ENCODE results near the gene S100A14.

S100A14 gene

DNA sequence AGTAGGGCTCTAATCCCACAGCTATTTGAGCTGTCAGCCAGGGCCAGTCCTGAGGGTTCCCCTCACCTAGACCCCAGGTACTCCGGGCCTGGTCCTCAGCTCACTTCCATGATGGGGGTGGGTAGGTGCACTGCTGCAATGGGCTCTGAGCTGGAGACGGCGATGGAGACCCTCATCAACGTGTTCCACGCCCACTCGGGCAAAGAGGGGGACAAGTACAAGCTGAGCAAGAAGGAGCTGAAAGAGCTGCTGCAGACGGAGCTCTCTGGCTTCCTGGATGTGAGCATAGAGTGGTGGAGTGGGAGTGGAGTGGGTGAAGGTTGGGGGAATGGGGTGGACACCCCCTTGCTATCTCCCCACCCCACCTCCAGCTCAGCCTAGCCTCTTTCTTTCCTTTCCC is 14.3 kb upstream of the S100A14 start:
- Mint-ChIP-seq H3K4me3 (no peak overlapping the region), H3K36me3 (ENCODE audit: low read depth) (peaks cover 6% of the 10 kb centered on the region), H3K27ac (no peak overlapping the region), H3K9me3 (no peaks in the 10 kb centered on the region), H3K27me3 (ENCODE audit: low read depth) (no peaks in the 10 kb centered on the region), H3K4me1 (ENCODE audit: low read depth) (peaks cover 12% of the 10 kb centered on the region)

DNA sequence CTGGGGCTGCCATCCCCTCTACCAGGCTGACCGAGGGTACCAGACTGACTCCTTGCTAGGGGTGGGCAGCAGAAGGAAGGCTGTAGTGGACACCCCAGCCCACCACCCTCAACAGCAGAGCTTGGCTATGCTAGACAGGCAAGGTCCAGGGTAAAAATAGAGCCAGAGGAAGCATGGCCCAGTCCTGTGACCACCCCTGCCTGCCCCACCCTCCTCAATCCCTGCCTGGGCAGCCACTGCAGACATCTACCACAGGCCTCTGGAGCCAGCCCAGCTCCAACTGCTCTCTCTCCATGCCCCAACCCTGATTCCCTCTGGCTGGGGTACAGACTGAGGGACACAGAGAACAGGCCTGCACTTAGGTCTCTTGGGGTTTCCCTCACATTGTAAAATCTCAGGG is 13.8 kb upstream of the S100A14 start:
- Mint-ChIP-seq H3K4me1 (ENCODE audit: low read depth) (peaks cover 12% of the 10 kb centered on the region), H3K4me3 (no peak overlapping the region), H3K36me3 (ENCODE audit: low read depth) (peaks cover 6% of the 10 kb centered on the region), H3K27ac (no peak overlapping the region), H3K27me3 (ENCODE audit: low read depth) (no peaks in the 10 kb centered on the region), H3K9me3 (no peaks in the 10 kb centered on the region)

- Mint-ChIP-seq H3K9me3 (no peaks in the 10 kb centered on the region), H3K4me1 (ENCODE audit: low read depth) (peaks cover 12% of the 10 kb centered on the region), H3K27me3 (ENCODE audit: low read depth) (no peaks in the 10 kb centered on the region), H3K4me3 (no peak overlapping the region), H3K27ac (no peak overlapping the region), H3K36me3 (ENCODE audit: low read depth) (peaks cover 2% of the 10 kb centered on the region)
Observed at GRCh38 chr1:153629343-153629665, 13.2 kb upstream of the S100A14 start.

DNA sequence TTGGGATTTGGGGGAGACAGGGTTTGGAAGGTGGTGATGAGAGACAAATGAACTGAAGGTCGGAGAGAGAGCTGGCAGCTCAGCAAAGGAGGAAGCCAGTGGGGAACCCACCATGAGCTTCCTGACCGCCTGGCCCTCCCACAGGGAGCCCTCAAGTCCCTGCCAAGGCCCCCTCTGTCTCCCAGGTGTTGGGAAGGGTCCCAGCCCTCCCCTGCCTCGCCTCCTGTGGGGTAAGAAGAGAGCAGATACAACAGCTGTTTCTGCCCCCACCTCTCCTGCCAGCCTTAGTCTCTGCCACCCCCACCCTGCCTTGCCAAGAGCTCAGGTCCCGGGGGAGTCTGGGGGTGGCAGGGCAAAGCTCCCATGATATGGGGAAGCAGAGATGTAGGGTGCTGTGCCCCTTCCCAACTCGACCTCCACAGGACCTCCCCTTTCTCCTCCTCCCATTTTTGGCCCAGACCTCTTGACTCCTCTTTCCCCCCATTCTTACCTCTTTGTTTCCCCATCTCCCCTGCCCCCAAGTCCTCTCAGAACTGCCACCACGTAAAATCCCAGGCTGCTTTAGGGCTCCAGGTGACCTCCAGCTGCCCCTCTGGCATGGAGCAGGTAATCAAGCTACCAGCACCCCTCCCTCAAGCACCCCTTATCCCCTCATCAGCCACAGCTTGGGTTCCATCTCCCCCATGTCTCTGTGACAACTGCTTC is 12.7 kb upstream of the S100A14 start:
- Mint-ChIP-seq H3K27ac (no peak overlapping the region), H3K4me1 (ENCODE audit: low read depth) (peaks cover 12% of the 10 kb centered on the region)

GRCh38 chr1:153627715-153628626 is 11.8 kb upstream of the S100A14 start, which contains the start of gene S100A1:
S100A1 (plus strand) TSS chr1:153628434; CDS start chr1:153630522, 2,088 bp downstream.
- no peaks in the 10 kb centered on the region for H3K9me3 Mint-ChIP-seq
- no peak within 1 kb of the TSS for H3K4me3 Mint-ChIP-seq
- peaks cover 8% of the 10 kb centered on the region for H3K4me1 Mint-ChIP-seq (ENCODE audit: low read depth)

More for the DNA sequence above, 12.7 kb upstream of the S100A14 start:
- Mint-ChIP-seq H3K4me3 (no peak overlapping the region), H3K36me3 (ENCODE audit: low read depth) (no peaks in the 10 kb centered on the region), H3K27me3 (ENCODE audit: low read depth) (no peaks in the 10 kb centered on the region), H3K9me3 (no peaks in the 10 kb centered on the region)

GRCh38 chr1:153626904-153627714 is 11.0 kb upstream of the S100A14 start, which contains the start of gene S100A13:
S100A13 (minus strand) TSS chr1:153627505; CDS start chr1:153626472, 1,033 bp downstream.
- H3K9me3 Mint-ChIP-seq: no peaks in the 10 kb centered on the region
- no peak within 1 kb of the TSS for H3K27ac Mint-ChIP-seq
- no peaks in the 10 kb centered on the region for H3K36me3 Mint-ChIP-seq (ENCODE audit: low read depth)
- H3K4me3 Mint-ChIP-seq: no peak within 1 kb of the TSS
- H3K27me3 Mint-ChIP-seq (ENCODE audit: low read depth): no peaks in the 10 kb centered on the region
- peaks cover 4% of the 10 kb centered on the region for H3K4me1 Mint-ChIP-seq (ENCODE audit: low read depth)

More at GRCh38 chr1:153627715-153628626, 11.8 kb upstream of the S100A14 start, which contains the start of gene S100A1:
- Mint-ChIP-seq H3K36me3 (ENCODE audit: low read depth) (no peaks in the 10 kb centered on the region), H3K27me3 (ENCODE audit: low read depth) (no peaks in the 10 kb centered on the region), H3K27ac (no peak within 1 kb of the TSS)

DNA sequence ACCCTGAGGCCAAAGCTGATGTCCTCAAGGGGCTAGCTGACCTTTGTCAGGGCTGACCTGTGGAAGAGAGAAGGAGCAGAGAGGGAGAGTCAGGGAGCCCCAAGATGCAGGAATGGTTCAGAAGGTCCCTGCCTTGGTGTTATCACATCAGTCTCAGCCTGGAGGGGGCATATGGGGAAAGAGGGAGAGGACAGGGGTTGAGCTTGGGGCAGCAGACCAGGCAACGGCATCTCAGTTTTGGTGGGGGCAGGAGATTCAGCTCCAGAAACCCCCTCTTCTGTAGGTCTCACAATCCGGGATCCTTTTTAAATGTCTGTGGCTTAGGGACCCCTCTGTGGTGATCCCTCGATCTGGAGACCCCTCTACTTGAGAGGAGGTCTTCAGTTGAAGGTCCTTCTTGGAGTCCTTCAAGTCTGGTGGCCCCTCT is 10.4 kb upstream of the S100A14 start:
- Mint-ChIP-seq H3K9me3 (no peaks in the 10 kb centered on the region), H3K4me3 (no peak overlapping the region), H3K27ac (no peak overlapping the region), H3K27me3 (ENCODE audit: low read depth) (no peaks in the 10 kb centered on the region), H3K4me1 (ENCODE audit: low read depth) (peaks cover 2% of the 10 kb centered on the region), H3K36me3 (ENCODE audit: low read depth) (no peaks in the 10 kb centered on the region)

DNA sequence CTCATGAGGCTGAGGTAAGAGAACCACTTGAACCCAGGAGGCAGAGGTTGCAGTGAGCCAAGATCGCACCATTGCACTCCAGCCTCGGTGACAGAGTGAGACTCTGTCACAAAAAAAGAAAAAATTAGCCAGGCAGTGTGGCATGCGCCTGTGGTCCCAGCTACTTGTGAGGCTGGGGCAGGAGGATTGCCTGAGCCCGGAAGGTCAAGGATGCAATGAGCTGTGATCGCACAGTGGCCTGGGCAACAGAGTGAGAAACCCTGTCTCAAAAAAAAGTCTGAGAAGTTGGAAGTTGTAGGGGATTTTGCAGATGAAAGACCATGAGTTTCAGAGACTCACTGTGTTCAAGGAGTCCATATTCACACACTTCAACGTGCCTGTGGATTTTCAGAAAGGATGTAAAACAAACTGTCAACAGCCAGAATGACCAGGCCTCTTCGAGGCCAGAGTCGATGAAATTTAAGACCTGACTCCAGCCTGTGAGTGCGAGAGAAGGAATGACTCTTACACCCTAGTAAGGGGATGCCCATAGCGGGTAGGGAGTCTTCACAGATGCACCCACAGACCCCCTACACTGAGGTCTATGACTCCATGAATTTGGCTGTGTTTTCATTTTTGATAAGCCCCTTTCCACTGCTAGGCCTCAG is 9.0 kb upstream of the S100A14 start:
- H3K4me3 Mint-ChIP-seq: no peak overlapping the region
- no peaks in the 10 kb centered on the region for H3K27me3 Mint-ChIP-seq (ENCODE audit: low read depth)
- no peaks in the 10 kb centered on the region for H3K4me1 Mint-ChIP-seq (ENCODE audit: low read depth)
- H3K9me3 Mint-ChIP-seq: no peaks in the 10 kb centered on the region
- H3K27ac Mint-ChIP-seq: no peak overlapping the region
- H3K36me3 Mint-ChIP-seq (ENCODE audit: low read depth): no peaks in the 10 kb centered on the region

GRCh38 chr1:153623101-153623500 is 7.0 kb upstream of the S100A14 start:
- Mint-ChIP-seq H3K4me3 (no peak overlapping the region), H3K4me1 (ENCODE audit: low read depth) (no peaks in the 10 kb centered on the region)

GRCh38 chr1:153619171-153619570 is 3.0 kb upstream of the S100A14 start:
- Mint-ChIP-seq H3K9me3 (no peaks in the 10 kb centered on the region), H3K36me3 (ENCODE audit: low read depth) (no peaks in the 10 kb centered on the region), H3K4me3 (no peak overlapping the region), H3K27me3 (ENCODE audit: low read depth) (no peaks in the 10 kb centered on the region), H3K4me1 (ENCODE audit: low read depth) (peaks cover 5% of the 10 kb centered on the region), H3K27ac (no peak overlapping the region)

More at GRCh38 chr1:153623101-153623500, 7.0 kb upstream of the S100A14 start:
- no peaks in the 10 kb centered on the region for H3K36me3 Mint-ChIP-seq (ENCODE audit: low read depth)
- H3K27ac Mint-ChIP-seq: no peak overlapping the region
- no peaks in the 10 kb centered on the region for H3K9me3 Mint-ChIP-seq
- H3K27me3 Mint-ChIP-seq (ENCODE audit: low read depth): no peaks in the 10 kb centered on the region

DNA sequence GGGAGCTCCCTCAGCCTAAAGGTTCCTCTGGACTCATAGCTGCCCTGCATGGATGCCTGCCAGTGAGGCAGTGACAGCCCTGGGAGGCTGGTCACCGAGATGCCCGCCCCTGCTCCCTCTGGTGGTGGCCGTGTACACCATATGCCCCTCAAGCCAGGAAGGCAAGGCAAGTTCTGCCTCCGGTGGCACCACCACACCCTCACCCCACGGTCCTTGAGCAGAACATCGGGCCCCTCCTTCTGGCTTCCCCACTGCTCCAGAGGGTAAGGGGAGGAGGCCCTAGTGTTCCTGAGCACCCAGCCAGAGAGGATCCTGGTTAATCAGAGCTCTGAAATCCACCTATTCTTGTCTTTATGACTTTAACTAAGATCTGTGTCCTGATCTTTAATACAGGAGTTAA is 1.5 kb upstream of the S100A14 start:
- no peaks in the 10 kb centered on the region for H3K27me3 Mint-ChIP-seq (ENCODE audit: low read depth)
- no peak overlapping the region for H3K4me3 Mint-ChIP-seq
- H3K4me1 Mint-ChIP-seq (ENCODE audit: low read depth): peaks cover 5% of the 10 kb centered on the region
- H3K27ac Mint-ChIP-seq: no peak overlapping the region
- H3K9me3 Mint-ChIP-seq: no peaks in the 10 kb centered on the region
- no peaks in the 10 kb centered on the region for H3K36me3 Mint-ChIP-seq (ENCODE audit: low read depth)

DNA sequence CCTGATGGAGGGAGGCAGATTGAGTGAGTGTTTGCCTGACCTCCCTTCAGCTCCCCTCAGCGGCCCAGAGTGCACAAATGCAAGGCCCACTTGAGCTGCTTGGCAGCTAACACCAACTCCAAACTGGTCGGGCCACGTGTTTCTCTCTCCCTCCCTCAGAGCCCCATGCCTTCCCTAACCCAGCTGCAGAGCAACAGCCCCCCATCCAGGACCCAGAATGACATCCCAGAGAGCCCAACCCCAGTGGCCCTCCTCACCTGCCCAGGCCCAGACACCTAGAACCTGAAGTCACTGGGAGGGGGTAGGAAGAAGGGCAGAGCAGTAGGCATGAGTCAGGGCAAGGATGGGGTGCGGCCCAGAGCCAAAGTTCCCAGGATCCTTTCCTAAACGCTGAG is 789 bp upstream of the S100A14 start:
- H3K27me3 Mint-ChIP-seq (ENCODE audit: low read depth): no peaks in the 10 kb centered on the region
- no peaks in the 10 kb centered on the region for H3K9me3 Mint-ChIP-seq
- no peak overlapping the region for H3K4me3 Mint-ChIP-seq
- H3K36me3 Mint-ChIP-seq (ENCODE audit: low read depth): no peaks in the 10 kb centered on the region
- peaks cover 5% of the 10 kb centered on the region for H3K4me1 Mint-ChIP-seq (ENCODE audit: low read depth)
- H3K27ac Mint-ChIP-seq: no peak overlapping the region

DNA sequence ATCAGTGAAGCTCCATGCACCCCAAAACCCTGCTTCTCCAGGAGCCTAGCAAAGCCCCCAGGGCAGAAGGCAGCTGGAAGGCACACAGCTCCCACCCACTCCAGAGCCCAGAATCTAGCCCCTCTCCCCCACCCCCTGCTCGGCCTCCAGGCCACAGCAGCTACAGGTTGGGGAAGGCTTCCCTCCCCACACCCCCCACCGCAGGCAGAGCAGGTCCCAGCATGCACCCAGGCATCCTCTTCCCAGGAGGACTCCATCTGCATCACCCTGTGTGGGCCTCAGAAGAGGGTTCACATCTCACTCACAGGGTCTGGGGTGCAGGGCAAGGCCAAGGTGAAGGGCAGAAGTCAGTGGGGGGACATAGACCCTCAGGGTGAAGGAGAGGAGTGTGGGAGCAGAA is 719 bp downstream of the S100A14 start:
- Mint-ChIP-seq H3K27ac (no peak overlapping the region), H3K4me1 (ENCODE audit: low read depth) (peaks cover 5% of the 10 kb centered on the region), H3K36me3 (ENCODE audit: low read depth) (no peaks in the 10 kb centered on the region), H3K4me3 (no peak overlapping the region), H3K27me3 (ENCODE audit: low read depth) (no peaks in the 10 kb centered on the region), H3K9me3 (no peaks in the 10 kb centered on the region)

DNA sequence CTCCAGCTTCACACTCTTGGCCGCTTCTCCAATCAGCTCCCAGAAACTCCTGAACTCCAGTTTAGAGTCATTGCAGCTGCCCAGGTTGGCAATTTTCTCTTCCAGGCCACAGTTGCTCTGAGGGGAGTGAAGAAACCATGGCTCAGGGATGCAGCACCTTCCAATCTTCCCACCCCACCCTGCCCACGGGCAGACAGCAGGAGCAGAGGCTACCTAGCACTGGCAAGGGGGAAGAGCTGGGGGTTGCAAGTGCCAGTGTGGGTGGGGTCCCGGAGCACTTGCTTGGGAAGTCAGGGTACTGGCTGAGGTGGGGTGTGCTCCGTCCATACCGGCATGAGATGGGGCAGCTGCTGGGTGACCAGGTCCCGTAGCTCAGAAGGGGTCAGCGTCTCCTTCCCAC is 1.2 kb downstream of the S100A14 start:
- no peak overlapping the region for H3K4me3 Mint-ChIP-seq
- H3K36me3 Mint-ChIP-seq (ENCODE audit: low read depth): no peaks in the 10 kb centered on the region
- no peaks in the 10 kb centered on the region for H3K27me3 Mint-ChIP-seq (ENCODE audit: low read depth)
- H3K9me3 Mint-ChIP-seq: no peaks in the 10 kb centered on the region
- peaks cover 5% of the 10 kb centered on the region for H3K4me1 Mint-ChIP-seq (ENCODE audit: low read depth)
- H3K27ac Mint-ChIP-seq: no peak overlapping the region
